Lower leg skin (tissue), 4 donors: ENCODE measurements around the gene ABCA7. TPM values are rescaled to one million over a fixed set of nuclear protein-coding genes. Genes with fewer than 3 reads are reported as not detected.

ENCODE experiments used
- DNase-seq, 2 donors: peaks; one replicate each; pipeline ENCODE4 v3.0.0-alpha.2; 2019; ENCODE audit warnings: low spot score in 2 of 2
- H3K4me3 ChIP-seq: fragments of 200-600 bp; sonication (generic); 2 replicates; pipeline ENCODE4 v1.5.1; 2017; ENCODE audit warnings: mild to moderate bottlenecking, low read depth; ENCODE audit not compliant: poor library complexity, severe bottlenecking
- POLR2A ChIP-seq, 2 donors: fragments of 450-650 bp; IDR thresholded peaks; one replicate each; pipeline ENCODE4 v1.6.1; 2016 to 2017; ENCODE audit warnings: antibody characterized with exemption in 2 of 2, mild to moderate bottlenecking in 1 of 2, moderate library complexity in 1 of 2
- WGBS, 2 donors: methylation state at CpG; one replicate each; pipeline ENCODE4 v1.1.5; 2018; 5-methylcytosine and 5-hydroxymethylcytosine counted together
- intact Hi-C: fragments of 100-400 bp; cut with DNase I; formaldehyde crosslinking; loops from one replicate; pipeline ENCODE4 v1.15.0; 2023; ENCODE audit warnings: low total_unique reads
- total RNA-seq, 4 donors: library from RNA; depleted of rRNA; stranded (reverse); fragments of >200 nt; gene quantifications; one replicate each; pipeline ENCODE4 v1.1.0, GENCODE V29; 2016
- TF ChIP-seq, protein P1 (sequence below), 3 donors: fragments of 450-650 bp; IDR thresholded peaks; one replicate each; pipeline ENCODE4 v1.5.1; 2016; ENCODE audit warnings: antibody characterized with exemption in 3 of 3, mild to moderate bottlenecking in 3 of 3, moderate library complexity in 2 of 3

ABCA7 gene
- total RNA-seq, 4 donors from 2014 or later, result 30.3 to 39.8 (median 33.5) TPM

DNA sequence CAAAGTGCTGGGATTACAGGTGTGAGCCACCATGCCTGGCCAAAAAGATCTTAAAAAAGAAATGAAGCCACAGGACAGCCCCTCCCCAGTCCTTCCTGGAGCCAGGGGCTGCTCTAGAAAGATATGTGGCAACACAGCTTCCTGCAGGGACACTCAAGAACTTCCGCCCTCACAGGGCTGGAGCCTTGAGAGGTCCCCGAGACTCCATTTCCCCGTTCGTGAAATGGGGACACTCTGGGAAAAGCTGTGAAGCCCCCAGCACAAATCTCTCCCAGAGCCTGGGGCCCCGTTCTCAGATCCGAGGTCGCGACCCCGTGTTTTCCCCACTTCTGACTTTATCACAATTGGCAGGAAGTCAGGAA, 61.4 kb downstream of the ABCA7 start:
- TF ChIP-seq, protein P1, sequence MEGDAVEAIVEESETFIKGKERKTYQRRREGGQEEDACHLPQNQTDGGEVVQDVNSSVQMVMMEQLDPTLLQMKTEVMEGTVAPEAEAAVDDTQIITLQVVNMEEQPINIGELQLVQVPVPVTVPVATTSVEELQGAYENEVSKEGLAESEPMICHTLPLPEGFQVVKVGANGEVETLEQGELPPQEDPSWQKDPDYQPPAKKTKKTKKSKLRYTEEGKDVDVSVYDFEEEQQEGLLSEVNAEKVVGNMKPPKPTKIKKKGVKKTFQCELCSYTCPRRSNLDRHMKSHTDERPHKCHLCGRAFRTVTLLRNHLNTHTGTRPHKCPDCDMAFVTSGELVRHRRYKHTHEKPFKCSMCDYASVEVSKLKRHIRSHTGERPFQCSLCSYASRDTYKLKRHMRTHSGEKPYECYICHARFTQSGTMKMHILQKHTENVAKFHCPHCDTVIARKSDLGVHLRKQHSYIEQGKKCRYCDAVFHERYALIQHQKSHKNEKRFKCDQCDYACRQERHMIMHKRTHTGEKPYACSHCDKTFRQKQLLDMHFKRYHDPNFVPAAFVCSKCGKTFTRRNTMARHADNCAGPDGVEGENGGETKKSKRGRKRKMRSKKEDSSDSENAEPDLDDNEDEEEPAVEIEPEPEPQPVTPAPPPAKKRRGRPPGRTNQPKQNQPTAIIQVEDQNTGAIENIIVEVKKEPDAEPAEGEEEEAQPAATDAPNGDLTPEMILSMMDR (IDR thresholded peaks at IDR 0.05), result no peak
- no peak for TF ChIP-seq POLR2A (IDR thresholded peaks at IDR 0.05)
- intact Hi-C loops, result loop anchor here (5.0 kb wide), 1 partner anchor 166 kb away; the partner anchor contains the start of gene CIRBP
- WGBS, 2 donors, result 21 to 22% methylated on average over 9 of the region's 9 CpGs
- no peak overlapping the region for H3K4me3 ChIP-seq
- DNase-seq, result no peak

DNA sequence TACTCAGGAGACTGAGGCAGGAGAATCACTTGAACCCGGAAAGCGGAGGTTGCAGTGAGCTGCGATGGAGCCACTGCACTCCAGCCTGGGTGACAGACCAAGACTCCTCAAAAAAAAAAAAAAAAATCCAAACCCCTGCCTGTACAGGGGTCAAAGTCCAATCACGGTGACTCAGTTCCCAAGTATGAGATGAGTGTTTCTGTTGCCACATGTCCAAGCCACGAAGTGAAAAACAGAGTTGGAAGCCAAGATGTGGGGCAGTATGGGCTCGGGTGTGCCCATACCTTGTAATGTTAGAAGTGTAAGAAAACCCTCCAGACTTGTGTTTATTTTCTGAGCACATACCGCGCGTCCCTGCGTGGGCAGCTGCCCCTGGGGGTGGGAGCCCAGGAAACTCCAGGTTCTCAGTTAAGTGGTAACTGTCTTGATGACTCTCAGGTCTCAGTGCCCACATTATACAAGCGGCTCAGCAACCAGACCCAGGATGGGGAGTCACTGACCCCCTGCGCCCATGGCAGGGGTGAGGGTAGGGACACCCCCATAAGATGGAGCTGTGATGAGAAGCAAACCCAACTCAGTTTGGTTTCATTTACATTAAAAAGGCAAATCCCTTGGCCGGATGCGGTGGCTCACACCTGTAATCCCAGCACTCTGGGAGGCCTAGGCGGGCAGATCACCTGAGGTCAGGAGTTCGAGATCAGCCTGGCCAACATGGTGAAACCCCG, 62.7 kb downstream of the ABCA7 start:
- peak in 1 of 2 donors; percentile 85 for DNase-seq
- no peak overlapping the region for H3K4me3 ChIP-seq

DNA sequence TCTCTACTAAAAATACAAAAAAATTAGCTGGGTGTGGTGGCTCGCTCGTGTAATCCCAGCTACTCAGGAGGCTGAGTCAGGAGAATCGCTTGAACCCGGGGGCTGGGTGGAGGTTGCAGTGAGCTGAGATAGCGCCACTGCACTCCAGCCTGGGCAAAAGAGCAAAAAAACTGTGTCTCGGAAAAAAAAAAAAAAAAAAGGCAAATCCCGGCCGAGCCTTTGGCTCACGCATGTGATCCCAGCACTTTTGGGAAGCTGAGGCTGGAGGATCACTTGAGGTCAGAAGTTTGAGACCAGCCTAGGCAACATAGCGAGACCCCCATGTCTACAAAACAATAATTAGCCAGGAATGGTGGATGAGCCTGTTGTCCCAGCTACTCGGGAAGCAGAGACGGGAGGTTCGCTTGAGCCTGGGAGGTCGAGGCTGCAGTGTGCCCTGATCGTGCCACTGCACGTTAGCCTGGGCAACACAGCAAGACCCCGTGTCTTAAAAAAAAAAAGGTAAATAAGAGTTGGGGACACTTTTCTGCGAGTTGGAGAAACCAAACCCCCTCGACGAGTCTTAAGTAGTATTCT, 63.3 kb downstream of the ABCA7 start:
- 11 to 20% methylated on average over 20 of the region's 20 CpGs for WGBS, 2 donors
- intact Hi-C loops, result loop anchor here (5.0 kb wide), 1 partner anchor 164 kb away; the partner anchor contains the start of gene CIRBP
- no peak for DNase-seq
- H3K4me3 ChIP-seq, result no peak overlapping the region
- TF ChIP-seq, protein P1 (IDR thresholded peaks at IDR 0.05), result no peak
- no peak for TF ChIP-seq POLR2A (IDR thresholded peaks at IDR 0.05)

More for the DNA sequence above, 62.7 kb downstream of the ABCA7 start:
- TF ChIP-seq, protein P1 (IDR thresholded peaks at IDR 0.05), result no peak
- no peak for TF ChIP-seq POLR2A (IDR thresholded peaks at IDR 0.05)
- 33 to 36% methylated on average over 17 of the region's 17 CpGs for whole genome bisulfite sequencing, 2 donors
- intact Hi-C loops, result loop anchor here (5.0 kb wide), 1 partner anchor 165 kb away; the partner anchor contains the start of gene CIRBP

DNA sequence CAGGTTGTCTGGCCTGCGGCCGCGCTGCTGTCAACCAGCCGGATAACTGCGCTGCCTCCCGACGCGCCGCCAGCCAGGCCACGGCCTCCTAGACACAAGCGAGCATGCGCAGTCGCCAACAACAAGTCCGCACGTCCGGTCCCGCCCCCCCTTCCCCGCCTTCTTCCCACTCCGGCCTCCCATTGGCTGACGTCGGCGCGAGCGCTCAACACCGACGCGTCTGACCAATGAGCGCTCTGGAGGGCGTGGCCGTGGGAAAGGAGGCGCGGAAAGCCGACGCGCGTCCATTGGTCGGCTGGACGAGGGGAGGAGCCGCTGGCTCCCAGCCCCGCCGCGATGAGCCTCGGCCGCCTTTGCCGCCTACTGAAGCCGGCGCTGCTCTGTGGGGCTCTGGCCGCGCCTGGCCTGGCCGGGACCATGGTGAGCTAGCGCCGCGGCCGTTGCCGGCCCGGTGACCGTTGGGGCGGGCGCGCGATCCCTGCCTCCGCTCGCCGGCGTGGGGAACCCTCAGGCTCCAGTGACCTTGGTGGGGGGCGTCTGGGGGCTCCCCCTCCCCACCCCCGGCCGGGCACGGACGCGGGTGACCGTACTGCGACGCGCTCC, 63.9 kb downstream of the ABCA7 start, which contains the start of gene GPX4:
Gene GPX4, plus strand, starts transcription at position 287 of the 603 bp plus-strand sequence. Its CDS starts 50 bp downstream, at position 337.
- intact Hi-C loops, result loop anchor here (5.0 kb wide), 1 partner anchor 163 kb away; the partner anchor contains the start of gene CIRBP
- 0 to 1% methylated on average over 15 to 40 of the region's 75 CpGs for WGBS, 2 donors
- TF ChIP-seq, protein P1 (IDR thresholded peaks at IDR 0.05), result no peak
- peak in 1 of 2 donors; percentile 86 for TF ChIP-seq POLR2A (IDR thresholded peaks at IDR 0.05)

GRCh38 chr19:1104311-1105007, 64.6 kb downstream of the ABCA7 start:
- TF ChIP-seq, protein P1 (IDR thresholded peaks at IDR 0.05), result no peak
- no peak for TF ChIP-seq POLR2A (IDR thresholded peaks at IDR 0.05)
- intact Hi-C loops, result loop anchor here (5.0 kb wide), 1 partner anchor 163 kb away; the partner anchor contains the start of gene CIRBP
- peak overlapping the region; percentile 67 for H3K4me3 ChIP-seq
- 0% methylated on average over 15 to 16 of the region's 93 CpGs for whole genome bisulfite sequencing, 2 donors
- peak in 1 of 2 donors; percentile 95 for DNase-seq

More for the DNA sequence above, 63.9 kb downstream of the ABCA7 start, which contains the start of gene GPX4:
- peak; percentile 98 to 100 for DNase-seq
- H3K4me3 ChIP-seq, result peak within 1 kb of the TSS; percentile 67
